HG02970 (cell line): ENCODE results near the gene SNED1.

Experiments used
- ATAC-seq: cut with Tn5 transposase; IDR thresholded peaks from one replicate; pipeline ENCODE4 v1.9.1; 2021; ENCODE audit warnings: mild to moderate bottlenecking, moderate library complexity, moderate number of reproducible peaks; ENCODE audit not compliant: unreplicated experiment, low FRiP score

Gene SNED1

DNA sequence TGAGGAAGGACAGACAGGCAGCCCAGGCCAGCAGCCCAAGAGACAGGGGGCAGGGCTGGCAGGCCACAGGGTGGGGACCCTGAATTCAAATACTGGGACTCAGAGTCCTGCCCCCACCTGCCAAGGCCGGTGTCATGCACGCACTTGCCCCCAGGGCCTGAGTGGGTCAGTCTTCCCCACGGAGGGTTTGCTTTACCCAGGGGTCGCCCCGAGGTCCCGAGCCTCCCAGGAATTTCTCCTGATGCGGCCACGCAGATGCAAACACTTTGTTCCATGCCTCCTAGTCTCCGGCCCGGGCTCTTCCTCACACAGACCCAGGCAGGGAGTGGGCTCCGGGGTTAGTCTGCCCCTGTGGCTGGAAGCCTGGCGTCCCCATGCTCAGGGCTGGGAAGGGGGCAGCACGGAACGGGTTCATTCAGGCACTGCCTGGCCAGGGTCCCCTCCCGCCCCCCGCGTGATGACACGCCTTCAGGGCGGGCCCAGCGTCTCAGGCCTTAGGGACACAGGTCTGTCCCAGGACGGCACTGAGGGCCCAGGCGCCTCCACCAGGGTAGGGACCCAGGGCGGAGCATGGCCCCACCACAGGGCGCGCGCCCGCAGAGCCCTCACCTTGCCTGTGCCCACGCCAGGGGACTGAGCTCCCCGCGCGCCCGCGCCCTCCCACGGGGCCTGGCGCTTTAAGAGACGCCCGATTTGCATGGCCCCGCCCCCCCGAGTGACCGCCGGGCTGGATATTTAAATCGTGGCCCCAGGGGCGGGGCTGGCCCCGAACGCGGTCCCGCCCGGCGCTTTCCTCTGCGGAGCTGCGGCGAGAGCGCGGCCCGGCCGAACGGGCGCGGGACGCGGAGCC, at the start of gene SNED1:
Gene SNED1, plus strand, starts transcription at position 763 of the 850 bp plus-strand sequence. CDS start 220 bp downstream, outside the sequence.
- ATAC-seq = no peak

- ATAC-seq = no peak
Measured at GRCh38 chr2:240948905-240949790, 49.3 kb upstream of the SNED1 start.

DNA sequence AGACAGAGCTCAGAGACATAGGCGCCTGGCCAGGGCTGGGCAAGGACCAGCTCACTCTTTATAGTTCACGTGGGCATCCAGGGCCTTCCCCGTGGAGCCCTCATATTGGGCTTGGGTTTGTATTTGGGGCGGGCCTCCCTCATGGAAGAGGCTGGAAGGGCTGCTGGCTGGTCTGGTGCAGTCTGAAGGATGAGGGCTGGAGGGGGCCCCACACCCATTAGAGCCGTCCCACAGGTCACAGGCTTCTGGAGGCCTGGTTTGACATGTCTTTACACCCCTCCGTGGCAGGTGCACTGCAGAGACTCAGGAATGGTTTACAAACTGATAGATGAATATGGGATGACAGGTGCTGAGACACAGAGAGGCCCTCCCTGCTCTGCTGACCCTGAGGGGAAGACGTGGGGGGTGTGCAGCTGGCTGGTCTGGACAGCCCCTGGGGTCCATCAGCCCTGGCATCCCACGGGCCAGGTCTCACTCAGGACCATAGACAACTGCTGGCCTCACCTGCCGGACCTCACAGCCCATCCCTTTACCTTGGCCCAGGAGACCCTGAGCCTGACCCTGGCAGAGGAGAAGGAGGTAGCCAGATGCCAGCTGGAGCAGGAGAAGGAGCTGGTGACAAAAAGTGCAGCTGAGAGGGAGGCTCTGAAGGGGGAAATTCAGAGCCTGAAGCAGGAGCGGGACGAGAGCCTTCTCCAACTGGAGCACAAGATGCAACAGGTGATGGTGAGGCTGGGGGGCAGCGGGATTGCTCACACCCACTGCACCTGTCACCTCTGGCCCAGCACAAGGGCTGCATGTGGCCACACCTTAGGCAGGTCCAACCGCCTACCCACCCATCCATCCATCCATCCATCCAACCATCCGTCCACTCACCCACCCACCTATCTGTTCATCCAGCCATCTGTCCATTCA, 48.4 kb upstream of the SNED1 start:
- no peak for ATAC-seq

- ATAC-seq = no peak
Measured at GRCh38 chr2:240951045-240951594, 47.3 kb upstream of the SNED1 start.

GRCh38 chr2:240952496-240953246, 45.7 kb upstream of the SNED1 start:
- no peak for ATAC-seq

- no peak for ATAC-seq
Measured at GRCh38 chr2:240953426-240954410, 44.7 kb upstream of the SNED1 start.

- no peak for ATAC-seq
Measured at GRCh38 chr2:240954436-240955305, 43.7 kb upstream of the SNED1 start.

GRCh38 chr2:240955306-240956170, 42.9 kb upstream of the SNED1 start:
- no peak for ATAC-seq

GRCh38 chr2:240956171-240956934, 42.1 kb upstream of the SNED1 start:
- ATAC-seq = no peak

GRCh38 chr2:240956935-240957655, 41.3 kb upstream of the SNED1 start:
- ATAC-seq = no peak

- no peak for ATAC-seq
Measured at GRCh38 chr2:240957656-240958365, 40.6 kb upstream of the SNED1 start.

GRCh38 chr2:240958366-240959213, 39.8 kb upstream of the SNED1 start:
- ATAC-seq = no peak

DNA sequence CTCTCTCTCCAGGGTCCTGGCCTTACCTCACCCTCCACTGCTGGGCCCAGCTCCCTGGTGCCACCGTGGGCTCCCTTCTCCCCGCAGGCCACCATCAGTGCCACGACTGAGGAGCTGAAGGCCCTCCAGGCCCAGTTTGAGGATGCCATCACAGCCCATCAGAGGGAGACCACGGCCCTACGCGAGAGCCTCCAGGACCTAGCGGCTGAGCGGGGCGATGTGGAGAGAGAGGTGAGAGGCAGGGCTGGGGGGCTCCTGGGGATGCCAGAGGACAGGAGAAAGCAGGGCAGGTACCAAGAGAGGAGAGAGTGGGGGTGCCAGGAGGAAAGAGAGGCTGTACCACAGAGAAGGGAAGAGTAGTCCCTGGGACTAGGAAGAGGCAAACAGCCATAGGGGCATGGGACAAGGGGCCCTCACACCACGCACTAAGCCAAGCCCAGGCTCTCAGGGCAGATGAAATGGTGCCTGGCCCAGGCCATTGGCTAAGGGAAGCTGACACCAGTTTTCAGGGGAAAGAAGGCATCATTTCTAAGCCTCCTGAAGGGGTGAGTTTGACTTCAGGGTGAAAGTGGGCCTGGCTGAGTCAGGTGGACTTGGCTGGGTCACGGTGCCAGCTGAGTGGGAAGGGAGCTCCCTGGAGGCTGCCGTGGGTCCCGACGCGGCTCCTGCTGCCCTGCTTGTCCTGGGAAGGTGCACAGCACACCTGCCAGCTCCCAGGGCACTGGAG, 39.0 kb upstream of the SNED1 start:
- ATAC-seq = no peak
